Measurements from ENCODE around the gene NLRP6.
"Not testable (repeated sequence)": the region's sequence is repeated elsewhere in the genome, so short reads cannot be mapped to it uniquely, and the experiment has no call there.

NLRP6 gene

DNA sequence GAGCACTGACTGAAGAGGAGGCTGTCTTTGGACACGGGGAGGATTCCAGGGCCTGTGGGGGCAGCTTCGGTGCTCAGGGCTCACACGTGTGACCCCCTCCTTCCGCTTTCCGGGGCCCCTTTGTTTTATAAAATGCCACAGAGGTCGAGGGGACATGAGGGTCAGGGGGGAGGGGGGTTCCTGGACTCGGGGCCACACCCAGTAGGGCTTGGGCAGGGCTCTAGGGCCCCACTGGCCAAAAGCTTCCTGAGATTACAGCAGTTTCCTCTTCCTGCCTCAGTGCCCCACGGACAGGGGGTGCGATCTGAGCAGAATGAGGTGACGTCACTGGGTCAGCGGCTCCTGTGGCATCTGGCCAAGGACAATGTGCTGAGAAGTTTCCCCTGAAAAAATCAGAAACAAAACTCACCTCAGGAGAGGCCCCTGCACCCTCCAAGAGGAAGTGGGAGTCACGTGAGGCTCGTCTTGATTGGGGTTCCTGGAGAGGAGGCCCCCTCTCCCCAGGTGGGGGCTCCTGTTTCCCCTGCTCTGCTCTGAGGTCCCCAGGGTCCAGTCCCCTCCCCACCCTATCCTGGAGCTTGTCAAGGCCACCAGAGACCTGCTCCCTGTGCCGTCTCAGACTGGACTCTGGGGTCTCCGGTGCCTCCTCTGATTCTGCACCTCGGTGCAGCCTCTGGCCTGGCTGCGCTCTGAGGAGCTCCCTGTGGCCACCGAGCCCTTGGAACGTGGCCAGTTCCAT, 48.8 kb downstream of the NLRP6 start:
- Mint-ChIP-seq H3K4me1 (peaks cover 62% of the 10 kb centered on the region), H3K27ac (peak overlapping the region; percentile 96), H3K36me3 (peaks cover 6% of the 10 kb centered on the region), H3K9me3 (no peaks in the 10 kb centered on the region), H3K4me3 (peak overlapping the region; percentile 67)
- DNase-seq (ENCODE audit: low spot score in 2 of 2) (peak in 1 of 2 donors; percentile 79), ATAC-seq (peak; percentile 76)

DNA sequence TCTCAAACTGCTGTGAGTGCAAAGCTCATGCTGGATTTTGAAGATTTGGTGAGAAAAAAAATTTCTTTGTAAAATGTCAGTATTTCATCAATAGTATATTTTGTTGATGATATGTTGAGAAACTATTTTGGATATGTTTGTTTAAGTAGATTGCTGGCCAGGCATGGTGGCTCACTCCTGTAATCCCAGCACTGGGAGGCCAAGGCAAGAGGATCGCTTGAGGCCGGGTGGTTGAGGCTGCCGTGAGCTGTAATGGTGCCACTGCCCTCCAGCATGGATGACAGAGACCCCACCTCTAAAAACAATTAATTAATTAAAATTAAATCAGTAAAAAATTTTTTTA, 49.3 kb downstream of the NLRP6 start:
- peaks cover 6% of the 10 kb centered on the region for H3K36me3 Mint-ChIP-seq
- H3K27ac Mint-ChIP-seq = peak overlapping the region; percentile 96
- DNase-seq (ENCODE audit: low spot score in 2 of 2) (no peak), ATAC-seq (no peak)
- H3K9me3 Mint-ChIP-seq = no peaks in the 10 kb centered on the region
- peaks cover 65% of the 10 kb centered on the region for H3K4me1 Mint-ChIP-seq
- peak overlapping the region; percentile 67 for H3K4me3 Mint-ChIP-seq

DNA sequence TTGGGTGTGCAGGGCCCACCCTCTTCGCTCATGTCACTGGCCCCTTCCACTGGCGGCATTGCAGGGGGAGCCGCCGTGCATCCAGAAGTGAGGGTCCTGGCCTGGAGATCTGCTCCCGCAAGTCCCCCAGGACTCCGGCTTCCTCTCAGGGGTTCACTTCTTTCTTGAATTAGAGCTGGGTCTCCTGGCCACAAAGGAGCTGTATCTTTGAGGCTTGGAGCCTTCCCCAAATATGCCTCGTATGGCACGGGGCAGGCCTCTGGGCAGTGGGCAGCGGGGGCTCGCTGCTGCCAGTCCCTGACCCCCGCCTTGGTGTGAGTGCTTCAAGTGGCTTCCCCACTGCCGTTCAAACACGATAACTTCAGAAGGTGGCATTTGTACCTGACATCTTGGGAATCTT, 49.8 kb downstream of the NLRP6 start:
- peaks cover 70% of the 10 kb centered on the region for H3K4me1 Mint-ChIP-seq

DNA sequence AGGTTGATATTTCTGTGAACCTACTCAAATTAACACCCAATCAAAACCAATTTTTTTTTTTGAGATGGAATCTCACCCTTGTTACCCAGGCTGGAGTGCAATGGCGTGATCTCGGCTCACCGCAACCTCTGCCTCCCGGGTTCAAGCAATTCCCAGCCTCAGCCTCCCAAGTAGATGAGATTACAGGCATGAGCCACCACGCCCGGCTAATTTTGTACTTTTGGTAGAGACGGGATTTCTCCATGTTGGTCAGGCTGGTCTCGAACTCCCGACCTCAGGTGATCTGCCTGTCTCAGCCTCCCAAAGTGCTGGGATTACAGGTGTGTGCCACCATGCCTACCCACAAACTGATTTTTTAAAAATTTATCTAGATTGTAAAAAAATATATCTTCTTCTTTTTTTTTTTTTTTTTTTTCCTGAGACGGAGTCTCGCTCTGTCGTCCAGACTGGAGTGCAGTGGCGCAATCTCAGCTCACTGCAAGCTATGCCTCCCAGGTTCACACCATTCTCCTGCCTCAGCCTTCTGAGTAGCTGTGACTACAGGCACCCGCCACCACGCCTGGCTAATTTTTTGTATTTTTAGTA, 50.4 kb downstream of the NLRP6 start:
- H3K4me3 Mint-ChIP-seq; H3K27ac Mint-ChIP-seq; DNase-seq (ENCODE audit: low spot score in 2 of 2); H3K36me3 Mint-ChIP-seq; H3K9me3 Mint-ChIP-seq; ATAC-seq: not testable (repeated sequence)
- H3K4me1 Mint-ChIP-seq = peaks cover 71% of the 10 kb centered on the region

More for the DNA sequence above, 49.8 kb downstream of the NLRP6 start:
- DNase-seq (ENCODE audit: low spot score in 2 of 2) (no peak), ATAC-seq (no peak)
- no peak overlapping the region for H3K4me3 Mint-ChIP-seq
- no peaks in the 10 kb centered on the region for H3K9me3 Mint-ChIP-seq
- peaks cover 6% of the 10 kb centered on the region for H3K36me3 Mint-ChIP-seq
- H3K27ac Mint-ChIP-seq = no peak overlapping the region

DNA sequence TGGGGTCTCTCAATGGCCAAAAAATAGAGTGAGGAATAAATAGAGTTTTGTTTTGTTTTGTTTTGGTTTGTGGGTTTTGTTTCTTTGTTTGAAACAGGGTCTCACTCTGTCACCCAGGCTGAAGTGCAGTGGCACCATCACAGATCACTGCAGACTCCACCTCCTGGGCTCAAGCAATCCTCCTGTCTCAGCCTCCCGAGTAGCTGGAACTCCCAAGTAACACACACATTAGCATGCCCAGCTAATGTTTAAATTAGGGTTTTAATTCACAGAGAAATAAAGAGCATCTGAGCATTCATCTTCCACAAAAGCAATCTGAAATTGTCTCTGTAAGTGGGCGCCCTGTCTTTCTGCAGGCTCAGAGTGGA, 51.7 kb downstream of the NLRP6 start:
- no peaks in the 10 kb centered on the region for H3K9me3 Mint-ChIP-seq
- H3K4me3 Mint-ChIP-seq = no peak overlapping the region
- no peak overlapping the region for H3K27ac Mint-ChIP-seq
- DNase-seq (ENCODE audit: low spot score in 2 of 2) (no peak), ATAC-seq (no peak)
- H3K36me3 Mint-ChIP-seq = peaks cover 6% of the 10 kb centered on the region
- H3K4me1 Mint-ChIP-seq = peaks cover 68% of the 10 kb centered on the region

DNA sequence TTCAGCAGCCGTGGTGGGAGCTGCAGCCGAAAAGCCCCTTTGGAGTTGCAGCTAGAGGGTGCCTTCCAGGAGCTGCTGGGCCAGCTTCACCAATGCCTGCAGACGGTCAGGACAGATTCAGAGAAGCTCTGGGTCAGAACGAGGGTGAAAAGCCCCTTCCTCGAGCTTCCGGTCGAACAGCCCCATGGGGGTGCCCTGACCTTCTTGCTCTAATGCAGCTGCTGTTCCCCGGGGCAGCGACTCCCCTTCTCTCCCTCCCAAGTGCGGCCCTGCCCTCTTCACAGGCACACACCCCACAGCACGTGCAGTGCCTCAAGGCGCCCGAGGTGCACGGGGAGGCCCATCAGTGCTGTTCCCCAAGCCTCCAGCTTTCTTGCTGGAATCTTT, 52.1 kb downstream of the NLRP6 start:
- DNase-seq (ENCODE audit: low spot score in 2 of 2) (no peak), ATAC-seq (no peak)
- Mint-ChIP-seq H3K4me1 (peaks cover 67% of the 10 kb centered on the region), H3K4me3 (peak overlapping the region; percentile 54), H3K9me3 (no peaks in the 10 kb centered on the region), H3K27ac (peak overlapping the region; percentile 63), H3K36me3 (peaks cover 6% of the 10 kb centered on the region)

DNA sequence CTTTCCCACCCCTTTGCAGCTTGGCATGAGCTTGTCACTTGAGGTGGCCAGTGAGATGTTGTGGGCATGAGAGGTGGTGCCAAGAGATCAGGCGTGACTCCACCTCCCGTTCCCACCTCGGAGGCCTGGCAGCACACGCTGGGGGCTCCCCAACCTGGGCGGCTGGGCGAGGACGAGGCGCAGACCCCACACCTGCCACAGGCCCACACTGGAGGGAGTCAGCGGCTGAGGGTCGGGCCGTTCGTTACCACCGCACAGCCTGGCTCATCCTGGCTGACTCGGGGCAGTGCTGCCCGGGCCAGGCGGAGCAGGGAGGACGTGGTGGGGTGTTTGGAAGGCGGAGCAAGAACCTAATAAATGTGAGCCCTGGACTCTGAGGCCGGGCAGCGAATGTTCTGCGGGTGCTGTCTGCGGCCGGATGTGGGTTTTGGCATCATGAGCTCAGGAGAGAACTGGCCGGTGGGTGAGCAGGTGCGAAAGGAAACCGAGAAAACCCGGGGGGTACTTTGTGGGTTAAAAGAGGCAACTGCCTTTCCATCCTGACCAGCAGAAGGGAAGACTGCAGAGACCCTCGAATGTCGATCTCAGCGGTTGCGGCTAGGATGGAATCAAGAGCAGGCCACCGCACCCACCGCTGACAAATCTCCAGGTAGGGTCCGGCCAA, 52.6 kb downstream of the NLRP6 start:
- Mint-ChIP-seq H3K4me1 (peaks cover 69% of the 10 kb centered on the region), H3K9me3 (no peaks in the 10 kb centered on the region), H3K4me3 (peak overlapping the region; percentile 54), H3K36me3 (peaks cover 6% of the 10 kb centered on the region), H3K27ac (peak overlapping the region; percentile 63)
- DNase-seq (ENCODE audit: low spot score in 2 of 2) = no peak
- ATAC-seq = peak; percentile 14

DNA sequence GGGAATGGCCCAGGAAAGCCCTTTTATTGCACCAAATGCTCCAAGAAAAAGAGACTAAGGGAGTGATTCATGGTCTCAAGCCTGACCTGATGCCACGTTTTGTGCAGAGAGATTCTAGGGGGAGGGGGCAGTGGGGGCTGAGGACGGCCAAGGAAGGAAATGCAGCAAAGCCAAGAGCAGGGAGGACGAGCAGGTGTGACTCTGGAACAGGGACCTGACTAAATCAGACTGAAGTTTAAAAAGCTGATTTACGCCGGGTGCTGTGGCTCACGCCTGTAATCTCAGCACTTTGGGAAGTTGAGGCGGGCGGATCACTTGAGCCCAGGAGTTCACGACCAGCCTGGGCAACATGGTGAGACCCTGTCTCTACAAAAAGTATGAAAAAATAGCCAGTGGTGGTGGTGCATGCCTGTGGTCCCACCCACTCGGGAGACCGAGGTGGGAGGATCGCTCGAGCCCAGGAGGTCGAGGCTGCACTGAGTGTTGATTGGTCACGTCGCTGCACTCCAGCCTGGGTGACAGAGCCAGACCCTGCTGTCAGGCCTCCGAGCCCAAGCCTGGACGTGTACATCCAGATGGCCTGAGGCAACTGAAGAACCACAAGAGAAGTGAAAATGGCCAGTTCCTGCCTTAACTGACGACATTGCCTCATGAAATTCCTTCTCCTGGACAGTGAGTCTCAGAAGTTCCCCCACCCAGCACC, 53.3 kb downstream of the NLRP6 start:
- DNase-seq (ENCODE audit: low spot score in 2 of 2) (no peak), ATAC-seq (no peak)
- Mint-ChIP-seq H3K27ac (peak overlapping the region; percentile 63), H3K9me3 (no peaks in the 10 kb centered on the region), H3K4me3 (peak overlapping the region; percentile 54), H3K4me1 (peaks cover 69% of the 10 kb centered on the region), H3K36me3 (peaks cover 6% of the 10 kb centered on the region)

DNA sequence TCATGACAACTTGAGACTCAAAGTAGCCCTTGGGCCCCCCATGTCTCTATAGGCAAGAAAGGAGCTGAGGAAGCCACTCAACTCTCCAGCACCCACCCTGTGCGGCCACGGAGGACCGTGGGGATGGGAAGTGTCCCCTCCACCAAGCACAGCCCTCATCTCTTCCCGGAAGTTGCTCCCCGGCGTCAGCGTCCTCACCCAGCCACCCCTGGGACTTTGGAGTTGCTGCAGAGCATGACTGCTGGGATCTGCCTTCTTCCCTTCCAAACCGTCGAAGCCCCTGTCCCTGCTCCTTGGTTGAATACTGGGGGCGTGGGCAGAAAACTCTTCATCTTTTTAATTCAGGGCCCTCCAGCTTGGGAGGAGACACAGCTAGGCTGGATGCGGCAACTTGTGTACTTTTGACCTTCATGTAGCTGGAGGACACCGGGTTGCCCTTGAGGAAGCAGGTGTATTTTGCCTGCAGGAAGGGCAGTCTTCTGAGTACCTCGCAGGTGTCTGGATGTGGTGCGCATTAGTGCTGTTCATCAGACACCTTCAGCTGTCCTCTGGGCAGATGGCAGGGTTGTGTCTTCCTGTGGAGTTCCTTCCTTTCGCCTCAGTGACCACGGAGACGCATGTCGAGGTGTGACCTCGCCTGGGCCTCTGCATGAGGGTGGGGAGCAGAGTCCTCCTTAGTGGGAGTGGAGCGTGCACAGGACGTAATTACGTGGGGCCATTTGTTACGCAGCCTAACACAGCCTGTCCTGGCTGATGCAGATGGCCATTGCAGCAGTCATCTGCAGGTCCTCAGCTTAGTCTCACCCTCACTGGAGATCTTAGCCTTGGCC, 54.7 kb downstream of the NLRP6 start:
- H3K4me1 Mint-ChIP-seq = peaks cover 61% of the 10 kb centered on the region
- H3K4me3 Mint-ChIP-seq = no peak overlapping the region
- peaks cover 6% of the 10 kb centered on the region for H3K36me3 Mint-ChIP-seq
- DNase-seq (ENCODE audit: low spot score in 2 of 2) = no peak
- no peak overlapping the region for H3K27ac Mint-ChIP-seq
- no peak for ATAC-seq
- no peaks in the 10 kb centered on the region for H3K9me3 Mint-ChIP-seq

DNA sequence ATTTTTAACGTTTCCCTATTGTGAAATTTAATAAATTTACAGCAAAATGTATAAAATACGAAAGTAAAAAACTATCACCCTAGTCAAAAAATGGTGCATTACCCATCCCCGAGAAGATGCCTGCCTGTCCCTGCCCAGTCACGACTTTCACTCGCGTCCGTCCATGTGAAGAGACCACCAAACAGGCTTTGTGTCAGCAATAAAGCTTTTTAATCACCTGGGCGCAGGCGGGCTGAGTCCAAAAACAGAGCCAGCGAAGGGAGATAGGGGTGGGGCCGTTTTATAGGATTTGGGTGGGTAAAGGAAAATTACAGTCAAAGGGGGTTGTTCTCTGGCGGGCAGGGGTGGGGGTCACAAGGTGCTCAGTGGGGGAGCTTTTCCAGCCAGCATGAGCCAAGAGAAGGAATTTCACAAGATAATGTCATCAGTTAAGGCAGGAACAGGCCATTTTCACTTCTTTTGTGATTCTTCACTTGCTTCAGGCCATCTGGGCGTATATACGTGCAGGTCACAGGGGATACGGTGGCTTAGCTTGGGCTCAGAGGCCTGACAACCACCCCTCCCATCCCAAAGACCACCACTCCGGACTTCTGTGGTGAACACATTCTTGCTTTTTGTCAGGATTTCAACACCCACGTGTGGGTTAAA, 55.5 kb downstream of the NLRP6 start:
- not testable (repeated sequence) for H3K27ac Mint-ChIP-seq; H3K36me3 Mint-ChIP-seq; H3K4me3 Mint-ChIP-seq; DNase-seq (ENCODE audit: low spot score in 2 of 2); H3K9me3 Mint-ChIP-seq; ATAC-seq
- H3K4me1 Mint-ChIP-seq = peaks cover 61% of the 10 kb centered on the region

DNA sequence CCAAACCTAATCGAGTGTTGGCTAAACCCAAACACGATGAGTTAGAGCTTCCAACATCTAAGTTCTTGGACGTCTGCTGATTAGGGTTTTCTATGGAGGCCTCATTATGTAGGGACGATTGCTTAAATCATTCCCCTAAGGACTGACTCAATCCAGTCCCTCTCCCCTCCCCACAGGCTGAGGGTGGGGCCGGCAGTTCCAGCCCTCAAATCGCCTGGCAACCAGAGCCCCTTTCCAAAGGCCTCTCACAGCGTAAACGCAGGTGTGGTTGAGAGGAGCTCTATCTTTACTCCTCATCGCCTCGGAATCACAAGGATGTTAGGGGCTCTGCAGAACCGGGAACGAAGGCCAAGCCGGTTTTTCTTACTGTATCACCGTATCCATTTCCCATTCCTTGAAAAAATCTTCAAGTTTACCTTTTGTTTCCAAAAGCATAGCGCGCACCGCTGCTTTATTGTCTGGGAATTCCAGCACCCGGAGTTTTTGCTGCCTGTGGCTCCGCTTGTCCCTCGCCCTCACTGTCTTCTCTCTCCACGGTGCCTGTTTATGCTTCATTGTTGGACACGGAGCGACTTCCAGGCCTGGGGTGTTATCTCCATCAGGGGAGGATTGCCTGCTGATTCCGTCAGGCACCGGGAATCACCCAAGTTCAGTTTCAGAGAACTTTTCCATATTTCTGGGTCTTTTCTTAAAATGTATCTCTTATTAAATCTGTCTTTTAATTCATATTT, 56.2 kb downstream of the NLRP6 start:
- no peak for ATAC-seq
- Mint-ChIP-seq H3K27ac (no peak overlapping the region), H3K4me3 (no peak overlapping the region)

More for the DNA sequence above, 56.2 kb downstream of the NLRP6 start:
- no peak for DNase-seq (ENCODE audit: low spot score in 2 of 2)
- Mint-ChIP-seq H3K9me3 (no peaks in the 10 kb centered on the region), H3K36me3 (peaks cover 6% of the 10 kb centered on the region), H3K4me1 (peaks cover 54% of the 10 kb centered on the region)
